Tibial nerve (tissue), 4 donors: ENCODE data around the gene LYRM4. TPM values are rescaled to one million over a fixed set of nuclear protein-coding genes. Genes with fewer than 3 reads are reported as not detected.

Source experiments
- DNase-seq, 2 donors: peaks; one replicate each; pipeline ENCODE4 v3.0.0-alpha.2; 2019; ENCODE audit warnings: low spot score in 2 of 2
- H3K27ac ChIP-seq, 4 donors: fragments of 200-600 bp; sonication (generic) in 3 of 4; one replicate each; pipeline ENCODE4 v1.5.1; 2017 to 2019; ENCODE audit warnings: mild to moderate bottlenecking in 1 of 4
- H3K27me3 ChIP-seq, 2 donors: fragments of 200-600 bp; sonication (generic) in 1 of 2; one replicate each; pipeline versions ENCODE4 v1.5.1 to v1.6.0; 2017 to 2019
- H3K36me3 ChIP-seq, 3 donors: fragments of 200-600 bp; sonication (generic); one replicate each; pipeline ENCODE4 v1.5.1; 2018 to 2019
- H3K4me1 ChIP-seq, 4 donors: fragments of 200-600 bp; sonication (generic) in 3 of 4; one replicate each; pipeline ENCODE4 v1.5.1; 2017 to 2019
- H3K4me3 ChIP-seq, 4 donors: fragments of 200-600 bp; sonication (generic) in 3 of 4; one replicate each; pipeline ENCODE4 v1.5.1; 2017 to 2019; ENCODE audit warnings: mild to moderate bottlenecking in 1 of 4, moderate library complexity in 1 of 4
- H3K9me3 ChIP-seq, 4 donors: fragments of 200-600 bp; sonication (generic) in 3 of 4; one replicate each; pipeline ENCODE4 v1.5.1; 2017 to 2019
- EP300 ChIP-seq, 2 donors: sonication (generic); formaldehyde crosslinking; IDR thresholded peaks; one replicate each; pipeline ENCODE4 v1.6.1; 2017; ENCODE audit warnings: antibody characterized with exemption in 2 of 2, mild to moderate bottlenecking in 1 of 2
- POLR2A ChIP-seq, 2 donors: fragments of 450-650 bp; IDR thresholded peaks; one replicate each; pipeline ENCODE4 v1.6.1; 2017; ENCODE audit warnings: antibody characterized with exemption in 2 of 2, mild to moderate bottlenecking in 2 of 2, moderate library complexity in 2 of 2
- WGBS, 2 donors: methylation state at CpG; one replicate each; pipeline ENCODE4 v1.1.5; 2018; 5-methylcytosine and 5-hydroxymethylcytosine counted together
- total RNA-seq, 4 donors: library from RNA; depleted of rRNA; stranded (reverse); fragments of >200 nt; gene quantifications; one replicate each; pipeline ENCODE4 v1.1.0, GENCODE V29; 2016
- TF ChIP-seq, protein P1 (sequence below), 5 experiments: fragments of 200-600 bp in 3 of 5; fragments of 450-650 bp in 2 of 5; sonication (generic) in 3 of 5; IDR thresholded peaks; one replicate each; pipeline ENCODE4 v1.5.1; 2016 to 2019; ENCODE audit warnings: antibody characterized with exemption in 5 of 5, mild to moderate bottlenecking in 3 of 5, moderate library complexity in 2 of 5

The LYRM4 gene
- total RNA-seq, 4 donors from 2014 or later: 21.8 to 31.0 (median 27.4) TPM

DNA sequence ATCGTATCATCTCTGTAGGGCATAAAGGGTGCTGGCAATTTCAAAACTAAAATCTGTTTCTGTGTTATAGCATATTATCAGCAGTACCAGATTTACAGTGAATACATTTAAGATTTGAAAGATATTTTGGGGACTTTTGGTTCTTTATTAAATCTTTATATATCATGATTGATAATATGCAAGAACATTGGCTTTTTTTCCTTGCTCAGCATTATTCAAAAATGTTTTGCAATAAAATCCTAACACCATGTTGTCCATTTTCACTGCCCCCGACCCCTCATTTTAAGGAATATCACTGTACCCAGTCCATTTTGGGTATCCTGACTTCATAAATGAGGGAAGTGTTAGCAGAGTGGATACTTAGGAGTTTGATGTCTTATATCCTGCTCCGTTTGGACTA is 16.8 kb upstream of the LYRM4 start:
- WGBS, 2 donors: 80 to 82% methylated on average over 3 of the region's 3 CpGs
- no peaks in the 10 kb centered on the region for H3K4me1 ChIP-seq
- DNase-seq: no peak
- no peak overlapping the region for H3K4me3 ChIP-seq
- H3K36me3 ChIP-seq: no peaks in the 10 kb centered on the region
- H3K27me3 ChIP-seq: no peaks in the 10 kb centered on the region
- no peak overlapping the region for H3K27ac ChIP-seq
- no peaks in the 10 kb centered on the region for H3K9me3 ChIP-seq
- no peak for TF ChIP-seq EP300 (IDR thresholded peaks at IDR 0.05)
- TF ChIP-seq, protein P1, sequence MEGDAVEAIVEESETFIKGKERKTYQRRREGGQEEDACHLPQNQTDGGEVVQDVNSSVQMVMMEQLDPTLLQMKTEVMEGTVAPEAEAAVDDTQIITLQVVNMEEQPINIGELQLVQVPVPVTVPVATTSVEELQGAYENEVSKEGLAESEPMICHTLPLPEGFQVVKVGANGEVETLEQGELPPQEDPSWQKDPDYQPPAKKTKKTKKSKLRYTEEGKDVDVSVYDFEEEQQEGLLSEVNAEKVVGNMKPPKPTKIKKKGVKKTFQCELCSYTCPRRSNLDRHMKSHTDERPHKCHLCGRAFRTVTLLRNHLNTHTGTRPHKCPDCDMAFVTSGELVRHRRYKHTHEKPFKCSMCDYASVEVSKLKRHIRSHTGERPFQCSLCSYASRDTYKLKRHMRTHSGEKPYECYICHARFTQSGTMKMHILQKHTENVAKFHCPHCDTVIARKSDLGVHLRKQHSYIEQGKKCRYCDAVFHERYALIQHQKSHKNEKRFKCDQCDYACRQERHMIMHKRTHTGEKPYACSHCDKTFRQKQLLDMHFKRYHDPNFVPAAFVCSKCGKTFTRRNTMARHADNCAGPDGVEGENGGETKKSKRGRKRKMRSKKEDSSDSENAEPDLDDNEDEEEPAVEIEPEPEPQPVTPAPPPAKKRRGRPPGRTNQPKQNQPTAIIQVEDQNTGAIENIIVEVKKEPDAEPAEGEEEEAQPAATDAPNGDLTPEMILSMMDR (IDR thresholded peaks at IDR 0.05): no peak
- TF ChIP-seq POLR2A (IDR thresholded peaks at IDR 0.05): no peak

DNA sequence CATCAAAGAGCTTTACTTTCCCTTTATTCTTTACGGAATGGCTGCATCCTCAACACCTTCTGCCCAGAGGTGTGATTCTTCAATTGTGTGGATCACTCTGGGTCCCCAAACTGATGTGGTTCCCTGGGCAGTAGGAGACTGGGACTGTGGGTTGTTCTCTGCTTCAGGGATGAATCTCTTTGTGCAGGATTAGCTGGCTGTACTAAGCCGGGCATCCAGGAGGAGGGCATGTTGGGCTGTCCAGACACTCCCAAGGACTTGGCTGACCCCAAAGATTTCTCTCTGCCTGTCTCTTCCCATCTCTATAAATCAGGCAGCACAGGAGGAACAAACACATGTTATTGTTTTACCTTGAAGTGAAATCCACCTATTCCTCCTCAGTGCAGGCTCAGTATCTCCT is 15.8 kb upstream of the LYRM4 start:
- WGBS, 2 donors: 94 to 97% methylated on average over 2 of the region's 2 CpGs
- H3K27ac ChIP-seq: no peak overlapping the region

DNA sequence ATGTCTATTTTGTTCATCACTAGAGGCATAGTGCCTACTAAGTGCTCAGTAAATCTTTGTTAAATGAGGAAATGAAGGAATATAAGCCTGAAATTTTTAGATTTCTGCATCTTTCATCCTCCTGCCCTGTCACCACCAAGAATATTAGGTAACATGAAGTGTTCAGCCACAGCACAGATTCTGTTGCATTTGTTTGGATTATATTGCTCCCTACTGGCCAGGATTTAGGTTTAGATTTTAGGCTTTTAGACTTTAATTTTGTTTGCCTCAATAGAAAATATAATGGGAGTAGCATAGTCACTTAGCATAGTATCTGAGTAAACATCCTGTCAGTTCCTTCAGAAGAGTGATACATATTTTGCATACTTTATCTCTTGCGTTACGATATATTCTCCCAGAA is 14.7 kb upstream of the LYRM4 start:
- WGBS, 2 donors: 80 to 86% methylated on average over 2 of the region's 2 CpGs
- no peak for DNase-seq
- Histone ChIP-seq H3K27me3 (no peaks in the 10 kb centered on the region), H3K4me3 (no peak overlapping the region), H3K36me3 (no peaks in the 10 kb centered on the region), H3K4me1 (no peaks in the 10 kb centered on the region), H3K9me3 (no peaks in the 10 kb centered on the region), H3K27ac (no peak overlapping the region)
- no peak for TF ChIP-seq EP300 (IDR thresholded peaks at IDR 0.05)
- TF ChIP-seq, protein P1 (IDR thresholded peaks at IDR 0.05): no peak
- no peak for TF ChIP-seq POLR2A (IDR thresholded peaks at IDR 0.05)

More for the DNA sequence above, 15.8 kb upstream of the LYRM4 start:
- Histone ChIP-seq H3K36me3 (no peaks in the 10 kb centered on the region), H3K9me3 (no peaks in the 10 kb centered on the region), H3K4me1 (no peaks in the 10 kb centered on the region), H3K27me3 (no peaks in the 10 kb centered on the region), H3K4me3 (no peak overlapping the region)
- TF ChIP-seq, protein P1 (IDR thresholded peaks at IDR 0.05): no peak
- TF ChIP-seq POLR2A (IDR thresholded peaks at IDR 0.05) (no peak), EP300 (IDR thresholded peaks at IDR 0.05) (no peak)
- DNase-seq: no peak

DNA sequence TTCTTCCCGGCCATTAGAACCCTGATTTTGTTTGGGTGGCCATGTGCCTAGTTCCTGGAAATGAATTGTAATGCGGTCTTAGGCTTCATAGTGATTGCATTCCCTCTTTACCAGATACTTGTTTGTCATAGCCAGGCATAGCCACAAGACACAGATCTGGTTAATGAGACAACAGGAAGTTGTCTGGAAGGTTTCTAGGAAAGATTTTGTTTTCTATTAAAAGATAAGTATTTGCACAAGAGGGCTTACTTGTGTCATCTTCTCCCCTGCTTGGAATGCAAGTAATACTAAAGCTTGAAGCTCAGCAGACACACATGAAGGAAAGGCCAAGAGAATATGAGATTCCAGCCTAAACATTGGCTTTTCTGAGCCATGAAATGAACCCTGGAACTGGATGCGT is 13.5 kb upstream of the LYRM4 start:
- no peak overlapping the region for H3K27ac ChIP-seq
- no peaks in the 10 kb centered on the region for H3K4me1 ChIP-seq
- no peak for TF ChIP-seq POLR2A (IDR thresholded peaks at IDR 0.05)
- no peak for TF ChIP-seq EP300 (IDR thresholded peaks at IDR 0.05)
- TF ChIP-seq, protein P1 (IDR thresholded peaks at IDR 0.05): no peak
- H3K36me3 ChIP-seq: no peaks in the 10 kb centered on the region
- no peaks in the 10 kb centered on the region for H3K9me3 ChIP-seq
- H3K4me3 ChIP-seq: no peak overlapping the region
- no peak for DNase-seq
- H3K27me3 ChIP-seq: no peaks in the 10 kb centered on the region
- WGBS, 2 donors: 96 to 99% methylated on average over 3 of the region's 3 CpGs

DNA sequence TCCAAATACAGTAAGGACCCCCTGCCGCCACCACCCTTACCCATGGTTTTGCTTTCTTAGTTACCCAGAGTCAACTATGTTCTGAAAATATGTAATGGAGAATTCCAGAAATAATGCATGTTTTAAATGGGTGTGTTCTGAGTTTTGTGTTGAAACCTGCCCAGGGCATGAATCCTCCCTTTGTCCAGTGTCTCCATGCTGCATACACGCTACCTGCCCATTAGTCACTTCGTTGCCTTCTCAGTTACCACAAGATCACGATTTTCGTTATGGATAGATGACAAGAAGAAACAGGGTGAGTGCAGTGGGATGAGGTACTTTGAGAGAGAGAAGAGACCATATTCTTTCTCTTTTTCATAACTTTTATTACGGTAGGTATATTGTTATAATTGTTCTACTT is 11.2 kb upstream of the LYRM4 start:
- Histone ChIP-seq H3K9me3 (no peaks in the 10 kb centered on the region), H3K36me3 (no peaks in the 10 kb centered on the region), H3K27ac (no peak overlapping the region), H3K4me1 (no peaks in the 10 kb centered on the region), H3K27me3 (no peaks in the 10 kb centered on the region), H3K4me3 (no peak overlapping the region)
- TF ChIP-seq, protein P1 (IDR thresholded peaks at IDR 0.05): no peak
- TF ChIP-seq EP300 (IDR thresholded peaks at IDR 0.05) (no peak), POLR2A (IDR thresholded peaks at IDR 0.05) (no peak)
- WGBS, 2 donors: 96 to 98% methylated on average over 6 of the region's 6 CpGs
- no peak for DNase-seq
